ELF-1 (cell line): ENCODE results near the gene PKP1.

Experiments used
- DNase-seq: peaks from one replicate; pipeline ENCODE4 v3.0.0-alpha.2; 2016; ENCODE audit warnings: low read depth, low spot score

PKP1 gene

DNA sequence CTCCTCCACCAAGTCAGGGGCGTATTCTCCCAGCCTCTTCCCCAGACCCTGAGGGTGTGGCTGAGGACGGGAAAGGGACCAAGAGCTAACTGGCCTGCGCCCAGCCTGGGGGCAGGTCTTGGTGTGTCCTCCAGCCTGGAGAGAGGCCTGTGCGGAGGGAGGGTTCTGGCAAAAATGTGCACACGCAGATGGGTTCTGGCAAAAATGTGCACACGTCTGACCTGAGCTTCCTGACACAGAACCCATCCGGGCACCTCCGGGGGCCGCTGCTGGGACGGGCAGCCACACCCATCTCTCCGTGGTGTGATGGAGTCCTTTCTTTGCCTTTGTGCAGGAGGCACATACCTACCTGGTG is 23.1 kb upstream of the PKP1 start:
- no peak for DNase-seq

DNA sequence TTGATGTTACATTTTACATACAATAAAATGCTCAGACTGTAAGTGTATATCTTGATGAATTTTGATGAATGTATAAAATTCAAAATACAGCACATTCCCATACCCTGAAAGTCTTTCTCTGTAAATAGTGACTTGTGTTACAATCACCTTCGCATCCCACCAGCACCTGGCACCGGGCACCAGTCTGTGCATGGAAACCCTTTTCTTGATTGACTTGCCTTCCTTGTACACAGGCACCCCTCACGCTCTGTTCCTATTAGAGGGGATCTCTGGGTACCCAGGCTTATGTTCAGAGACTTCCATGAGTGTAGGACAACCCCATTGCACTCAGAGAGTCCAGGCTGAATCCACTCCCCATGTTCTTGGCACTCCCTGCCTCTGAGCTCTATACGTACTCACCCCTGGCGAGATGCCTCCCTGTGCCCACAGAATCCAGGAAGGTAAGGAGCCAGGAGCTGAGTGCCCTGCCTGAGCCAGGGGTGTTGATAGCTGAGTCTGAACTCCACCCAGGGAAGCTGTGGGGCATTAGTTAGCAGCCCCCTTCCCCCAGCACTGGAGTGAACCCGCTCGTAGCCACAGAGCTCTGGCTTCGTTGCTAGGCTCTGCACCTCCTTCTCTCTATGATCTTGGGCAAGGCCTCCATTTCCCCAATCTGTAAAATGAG is 22.5 kb upstream of the PKP1 start:
- no peak for DNase-seq

DNA sequence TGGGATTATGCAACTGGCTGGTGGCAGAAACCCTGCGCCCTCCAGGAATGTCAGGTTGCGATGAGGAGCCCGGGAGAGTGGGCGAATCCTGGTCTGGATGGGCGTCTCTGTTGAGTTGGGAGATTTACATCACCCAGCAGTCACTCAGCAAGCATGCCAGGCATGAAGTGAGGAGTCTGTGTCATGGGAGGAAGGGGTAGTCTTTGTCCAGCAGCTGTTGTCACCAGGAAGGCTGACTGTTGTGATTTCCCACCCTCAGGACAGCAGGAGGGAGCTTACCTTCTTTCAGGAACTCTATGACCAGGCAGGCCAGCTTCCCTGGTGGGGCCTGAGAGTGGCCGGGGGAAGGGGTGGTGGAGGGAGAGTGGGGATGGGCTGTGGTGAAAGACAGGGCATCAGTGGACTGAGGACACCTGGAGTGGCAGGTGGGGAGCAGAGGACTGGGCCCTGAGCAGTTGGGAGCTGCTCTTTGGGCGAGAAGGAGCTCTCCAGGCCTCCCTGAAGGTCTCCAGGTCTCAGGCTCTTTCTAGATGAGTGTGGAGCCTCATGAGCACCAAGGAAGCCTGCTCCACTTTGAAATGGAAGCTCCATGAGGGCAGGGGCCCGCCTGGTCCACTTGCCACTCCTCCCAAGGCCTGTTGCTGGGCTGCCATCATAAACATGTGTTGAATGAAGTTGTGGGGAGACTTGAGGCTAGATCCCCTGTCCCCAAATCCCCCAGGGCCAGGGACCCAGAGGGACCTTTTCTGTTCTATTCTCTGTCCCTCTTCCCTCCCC is 21.3 kb upstream of the PKP1 start:
- DNase-seq: no peak

DNA sequence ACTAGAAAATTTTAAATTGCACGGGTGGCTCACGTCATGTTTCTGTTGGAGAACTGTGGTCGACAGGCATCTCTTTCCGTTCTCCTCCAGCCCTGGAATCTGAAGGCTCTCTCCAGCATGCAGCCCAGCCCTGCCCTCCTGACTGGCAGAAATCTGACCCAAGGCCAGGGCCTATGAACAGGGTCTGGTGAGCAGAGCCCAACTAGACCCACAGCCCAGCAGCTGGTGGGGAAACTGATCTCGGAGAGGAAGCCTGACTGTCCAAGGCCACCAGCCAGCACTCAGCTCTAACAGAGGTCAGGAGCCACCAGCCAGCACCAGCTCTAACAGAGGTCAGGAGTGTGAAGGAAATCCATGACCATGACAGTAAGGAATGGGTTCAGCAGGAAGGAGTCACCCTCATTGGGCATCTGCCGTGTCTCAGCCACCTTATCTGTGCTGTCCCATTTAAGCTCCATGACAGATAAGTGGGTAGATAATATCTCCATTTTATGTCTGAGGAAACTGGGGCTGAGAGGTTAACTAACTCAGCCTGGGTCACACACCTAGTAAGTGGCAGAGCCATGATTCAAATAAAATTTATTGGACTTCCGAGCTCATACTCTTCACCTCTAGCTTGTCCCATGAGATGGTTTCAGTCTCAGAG is 20.2 kb upstream of the PKP1 start:
- DNase-seq: no peak

DNA sequence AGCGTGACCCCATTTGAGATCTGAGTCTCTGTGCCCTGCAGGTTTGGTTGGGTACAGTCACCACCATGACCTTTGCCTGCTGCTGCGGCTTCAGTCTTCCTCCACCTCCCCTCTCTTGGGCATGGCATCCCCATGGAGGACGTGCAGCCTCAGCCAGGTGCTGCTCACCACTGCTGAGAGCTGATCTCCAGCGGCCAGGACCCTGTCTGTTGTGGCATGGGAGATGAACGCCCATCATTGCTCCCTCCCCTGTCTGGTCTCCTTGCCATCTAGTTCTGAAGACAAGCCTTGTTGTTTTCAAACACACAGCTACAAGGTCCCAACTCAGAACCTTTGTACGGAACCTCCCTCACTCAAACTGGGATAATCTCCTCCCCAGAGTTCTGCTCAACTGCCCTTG is 19.2 kb upstream of the PKP1 start:
- DNase-seq: no peak

DNA sequence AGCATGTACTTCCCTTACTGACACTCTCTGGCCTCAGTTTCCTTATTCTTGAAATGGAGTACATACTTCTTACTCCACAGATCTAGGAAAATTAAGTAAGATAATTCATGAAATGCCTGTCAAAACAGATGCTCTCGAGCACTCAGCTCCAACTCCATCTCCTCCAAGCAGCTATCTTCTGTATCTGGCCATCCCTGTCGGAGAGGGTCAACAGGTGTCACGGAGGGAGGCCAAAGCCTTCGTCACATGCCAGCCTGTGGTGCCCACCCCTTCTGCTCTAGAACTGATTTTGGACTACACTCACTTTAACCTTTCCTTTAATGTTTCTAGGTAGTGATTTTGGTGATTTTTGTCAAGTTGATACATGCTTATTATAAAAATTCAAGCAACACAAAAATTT is 18.8 kb upstream of the PKP1 start:
- no peak for DNase-seq

DNA sequence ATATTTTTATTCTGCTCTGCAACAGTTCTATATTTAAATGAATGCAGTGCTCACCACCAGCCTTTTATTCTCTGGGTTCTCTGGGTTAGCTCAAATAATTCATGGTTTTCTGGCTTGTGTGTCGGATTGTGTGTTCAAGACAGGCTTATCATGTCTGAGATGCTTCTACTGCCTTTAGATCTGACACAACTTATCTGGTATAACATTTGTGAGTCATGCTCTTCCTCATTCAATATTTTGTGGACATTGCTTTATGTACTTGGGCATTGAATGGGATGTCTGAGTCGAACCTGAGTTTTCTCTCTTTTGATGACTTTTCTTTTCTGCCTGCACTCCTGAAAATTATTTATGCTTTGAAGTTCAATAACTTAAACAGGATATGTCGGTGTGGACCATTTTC is 17.6 kb upstream of the PKP1 start:
- no peak for DNase-seq

DNA sequence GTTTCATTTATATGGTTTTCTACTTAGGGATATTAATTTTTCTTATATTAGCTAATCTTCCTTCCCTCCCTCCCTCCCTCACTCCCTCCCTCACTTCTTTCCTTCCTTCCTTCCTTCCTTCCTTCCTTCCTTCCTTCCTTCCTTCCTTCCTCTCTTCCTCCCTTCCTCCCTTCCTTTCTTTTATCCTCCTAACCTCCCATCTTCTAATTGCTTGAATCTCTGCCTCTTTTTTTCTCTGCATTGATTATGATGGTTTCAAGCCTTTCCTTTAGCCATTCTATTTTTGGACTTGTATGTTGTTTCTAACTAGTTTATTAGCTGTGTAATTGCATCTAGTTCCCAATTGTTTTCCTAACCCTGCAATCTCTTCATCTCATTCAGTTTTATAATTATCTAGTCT is 17.0 kb upstream of the PKP1 start:
- no peak for DNase-seq

DNA sequence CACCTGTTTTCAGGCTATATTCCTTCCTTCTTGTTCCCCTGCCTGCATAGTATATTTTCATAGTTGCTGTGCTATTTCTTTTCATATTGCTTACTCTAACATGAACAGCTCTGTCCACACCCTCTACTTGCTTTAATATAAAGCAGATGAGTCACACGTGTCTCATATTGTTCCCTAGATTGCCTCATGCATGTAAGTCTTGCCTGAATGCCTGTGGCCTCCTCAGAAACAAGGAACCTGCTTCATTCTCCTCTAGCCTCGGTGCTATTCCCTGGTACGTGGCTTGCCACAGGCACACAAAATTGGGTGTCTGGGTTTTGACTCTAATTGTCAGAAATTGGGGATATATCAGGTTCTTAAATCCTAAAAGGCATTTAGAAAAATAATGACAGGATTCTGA is 16.5 kb upstream of the PKP1 start:
- DNase-seq: no peak

DNA sequence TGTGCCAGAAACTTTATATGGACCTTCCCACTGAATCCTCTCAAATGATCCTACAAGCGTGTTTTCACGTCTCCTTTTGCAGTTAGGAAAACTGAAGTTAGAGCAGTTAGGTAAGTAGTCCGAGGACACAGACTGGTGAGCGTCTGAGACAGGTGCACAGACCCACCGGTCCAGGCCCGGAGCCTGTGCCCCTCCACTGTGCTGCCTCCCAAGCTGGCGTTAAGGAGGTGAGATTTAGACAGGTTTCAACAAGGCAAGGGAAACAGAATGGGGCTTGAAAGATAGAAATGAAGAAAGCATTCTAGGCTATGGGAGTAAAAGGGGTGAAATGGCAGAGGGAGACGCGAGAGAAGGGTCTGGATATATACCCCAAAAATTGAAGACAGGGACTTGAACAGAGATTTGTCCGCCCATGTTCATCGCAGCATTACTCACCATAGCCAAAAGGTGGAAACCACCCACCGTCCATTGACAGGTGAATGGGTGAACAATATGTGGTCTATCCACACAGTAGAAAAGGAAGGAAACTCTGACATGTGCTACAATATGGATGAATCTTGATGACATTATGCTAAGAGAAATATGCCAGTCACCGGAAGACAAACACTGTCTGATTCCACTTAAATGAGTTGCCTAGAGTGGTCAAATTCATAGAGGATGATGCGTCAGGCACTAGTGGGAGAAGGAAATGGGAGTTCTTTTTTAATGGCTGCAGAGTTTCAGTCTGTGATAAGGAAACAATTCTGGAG is 15.7 kb upstream of the PKP1 start:
- DNase-seq: no peak

DNA sequence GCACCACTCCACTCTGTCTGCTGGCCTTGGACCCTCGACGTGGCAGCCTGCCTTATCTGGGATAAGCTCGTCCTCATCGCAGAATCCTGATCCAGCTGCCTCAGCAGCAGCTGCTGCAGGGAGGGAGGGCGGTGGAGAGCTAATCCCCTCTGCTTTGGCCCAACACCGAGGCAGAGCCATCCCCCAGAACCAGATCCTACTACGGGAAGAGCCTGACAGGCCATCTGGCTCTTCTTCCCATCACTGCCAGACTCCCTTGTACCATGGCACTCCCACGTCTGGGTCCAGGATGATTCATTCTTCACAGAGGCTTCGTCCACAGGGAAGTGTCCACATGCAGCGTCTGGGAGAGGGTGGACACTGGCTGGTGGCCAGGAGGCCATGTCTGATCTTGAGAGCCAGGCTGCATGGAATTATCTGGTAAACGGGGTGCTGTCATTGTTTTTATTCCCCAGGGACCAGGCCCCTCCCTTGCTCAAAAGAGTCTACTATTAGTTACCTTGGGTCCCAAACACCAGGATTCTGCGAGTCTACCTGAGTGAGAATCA is 14.6 kb upstream of the PKP1 start:
- DNase-seq: peak; percentile 82

DNA sequence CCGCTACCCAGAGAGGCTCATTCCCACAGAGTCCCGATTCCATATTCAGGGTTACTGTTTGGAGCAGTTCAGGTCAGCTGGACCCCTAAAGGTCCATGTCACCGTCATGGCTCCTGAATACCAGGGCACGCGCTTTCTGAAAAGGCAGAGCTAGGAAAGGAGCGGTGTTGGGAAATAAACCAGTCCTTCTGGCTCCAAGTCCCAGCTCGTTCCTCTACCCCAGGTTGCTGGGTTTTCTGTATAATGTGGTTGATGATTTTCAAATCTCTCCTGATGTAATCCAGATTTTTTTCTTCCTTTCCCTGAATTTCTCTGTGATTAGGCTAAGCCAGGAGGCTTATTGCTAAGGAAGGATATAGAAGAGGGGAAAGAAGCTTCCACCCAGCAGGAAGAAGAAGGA is 14.0 kb upstream of the PKP1 start:
- DNase-seq: no peak

DNA sequence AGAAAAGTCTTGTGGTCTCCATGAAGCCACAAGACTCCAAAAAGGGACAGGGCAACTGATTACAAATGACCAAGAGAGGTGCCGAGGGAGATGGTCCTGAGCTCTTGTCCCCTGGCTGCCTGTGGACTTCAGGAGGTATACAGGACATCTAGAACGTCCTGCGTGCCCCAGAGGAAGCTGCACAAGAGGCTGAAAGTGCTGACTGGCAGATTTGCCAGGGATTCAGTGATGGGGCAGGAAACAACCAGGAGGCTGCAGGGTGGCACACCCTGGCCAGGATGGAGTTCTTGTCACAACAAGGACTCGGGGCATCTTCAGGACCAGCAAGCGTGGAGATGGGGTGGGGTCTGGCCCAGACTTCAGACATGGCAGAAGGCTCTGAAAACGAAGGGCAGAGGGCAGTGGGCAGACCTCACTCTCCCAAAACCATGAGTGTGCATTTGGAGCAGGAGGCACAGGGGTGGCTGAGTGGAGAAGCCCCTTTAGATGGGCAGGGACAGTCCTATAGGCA is 13.4 kb upstream of the PKP1 start:
- no peak for DNase-seq

DNA sequence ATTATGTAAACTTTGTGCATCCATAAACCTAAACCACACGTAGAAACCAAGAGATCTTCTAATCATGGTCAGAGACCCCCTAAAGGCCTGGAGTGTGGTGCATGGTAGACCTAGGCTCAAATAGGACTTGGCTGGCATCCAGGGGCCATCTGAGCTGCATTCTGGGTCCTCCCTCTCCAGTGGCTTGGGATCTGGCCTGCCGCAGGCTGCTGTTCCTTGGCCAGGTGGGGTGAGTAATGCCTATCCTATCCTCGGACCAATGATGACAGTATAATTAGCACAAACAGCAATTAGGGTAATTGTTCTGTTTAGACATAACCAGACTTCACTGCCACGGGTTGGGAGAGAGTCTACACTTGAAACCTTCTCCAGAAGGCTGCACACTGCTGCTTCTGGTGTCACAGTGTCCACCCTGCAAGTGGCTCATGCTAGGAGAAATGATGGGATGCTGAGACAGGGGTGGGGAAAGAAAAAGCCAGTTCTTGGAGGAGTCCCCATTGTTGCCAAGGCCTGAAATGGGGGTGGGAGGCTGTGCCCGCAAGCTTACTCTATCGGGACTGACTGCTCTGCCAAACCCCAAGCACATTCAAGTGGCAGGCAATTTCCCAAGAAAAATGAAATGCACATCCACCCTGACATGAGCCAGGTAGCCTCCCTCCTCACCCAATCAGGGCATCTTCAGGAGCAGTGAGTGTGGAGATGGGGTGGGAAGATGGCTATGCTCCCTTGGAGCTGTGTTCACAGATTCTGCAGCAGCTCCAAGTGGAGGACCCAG is 12.5 kb upstream of the PKP1 start:
- no peak for DNase-seq

DNA sequence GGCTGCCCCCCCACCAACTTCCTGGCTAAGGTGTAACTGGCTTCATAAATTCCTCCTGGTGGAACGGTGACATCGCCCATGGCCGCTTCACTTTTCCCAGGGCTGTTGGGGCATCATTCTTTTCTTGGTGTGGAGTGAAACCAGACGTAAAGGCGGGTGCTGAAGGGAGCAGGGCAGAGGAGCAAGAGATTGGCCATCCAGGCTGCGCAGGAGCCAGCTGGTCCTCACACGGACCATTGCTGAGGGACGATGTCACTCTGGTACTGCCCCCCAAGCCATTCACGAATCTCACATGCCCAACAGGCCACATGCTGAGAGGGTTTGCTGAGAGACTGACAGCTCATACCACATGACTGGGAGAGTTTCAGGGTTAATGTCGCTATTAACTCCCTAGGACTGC is 10.5 kb upstream of the PKP1 start:
- peak; percentile 34 for DNase-seq

DNA sequence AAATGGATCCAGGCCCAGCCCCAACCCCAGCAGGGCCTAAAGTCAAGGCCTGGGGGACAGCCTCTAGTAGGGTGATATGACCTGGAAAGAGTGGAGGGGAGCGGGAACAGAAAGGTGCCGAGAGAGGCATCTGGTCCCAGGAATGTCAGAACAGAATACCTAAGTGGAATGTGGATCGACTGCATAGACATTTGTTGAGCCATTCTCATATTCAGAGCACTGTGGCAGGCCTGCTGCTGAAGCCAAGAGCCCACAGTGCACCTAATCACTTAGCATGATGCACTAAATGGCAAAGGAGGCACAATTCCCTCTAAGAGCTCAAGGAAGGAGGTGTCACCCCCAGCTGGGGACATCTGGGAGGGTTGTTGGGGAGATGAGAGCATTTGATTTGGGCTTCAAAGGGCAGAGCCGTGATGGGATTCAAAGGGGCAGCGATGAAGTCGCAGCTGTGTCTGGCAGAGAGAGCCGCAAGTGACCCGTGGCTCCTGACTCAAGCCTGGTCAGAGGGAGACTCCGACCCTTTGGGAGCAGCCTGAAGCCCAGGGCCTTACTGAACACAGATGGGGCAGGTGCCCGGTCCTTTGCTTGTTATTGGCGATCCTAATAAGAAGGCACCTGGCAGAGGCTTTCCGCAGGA is 8.6 kb upstream of the PKP1 start:
- no peak for DNase-seq

DNA sequence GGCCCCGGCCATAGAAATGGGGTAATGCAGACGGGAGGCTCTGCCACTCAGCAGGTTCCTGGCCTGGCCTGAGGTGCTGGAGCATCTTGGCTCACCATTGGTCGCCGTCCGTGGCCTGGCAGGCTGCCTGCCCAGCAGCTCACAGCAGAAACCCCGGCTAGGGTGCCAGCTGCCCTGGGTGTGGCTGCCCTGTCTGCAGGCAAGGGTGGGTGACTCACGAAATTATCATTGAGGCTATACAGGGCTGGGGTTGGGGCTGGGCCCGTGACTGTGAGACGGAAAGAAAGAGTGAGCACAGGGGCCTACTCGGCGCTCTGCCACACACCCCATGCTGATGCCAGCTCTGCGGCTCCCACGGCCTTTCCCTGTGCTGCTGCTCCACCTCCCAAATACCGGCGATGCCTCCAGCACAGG is 8.0 kb upstream of the PKP1 start:
- no peak for DNase-seq

DNA sequence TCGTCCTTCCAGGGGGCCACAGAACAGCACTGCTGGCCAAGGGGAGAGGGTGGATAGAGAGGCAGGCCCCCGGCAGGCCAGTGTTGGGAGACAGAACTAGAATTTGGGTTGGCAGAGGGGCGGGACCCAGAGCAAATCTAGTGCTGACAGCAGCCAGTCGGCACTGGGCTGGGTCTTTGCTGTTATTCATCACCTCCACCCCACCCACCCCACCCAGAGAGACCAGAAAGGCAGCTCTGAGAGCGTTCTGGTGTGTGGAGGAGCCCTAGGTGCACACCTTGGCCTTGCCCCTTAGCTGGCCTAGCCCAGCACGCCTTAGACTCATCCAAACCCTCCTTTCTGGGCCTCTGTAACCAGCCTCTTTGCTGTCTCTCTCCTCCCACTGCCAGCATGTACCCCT is 6.4 kb upstream of the PKP1 start:
- no peak for DNase-seq

DNA sequence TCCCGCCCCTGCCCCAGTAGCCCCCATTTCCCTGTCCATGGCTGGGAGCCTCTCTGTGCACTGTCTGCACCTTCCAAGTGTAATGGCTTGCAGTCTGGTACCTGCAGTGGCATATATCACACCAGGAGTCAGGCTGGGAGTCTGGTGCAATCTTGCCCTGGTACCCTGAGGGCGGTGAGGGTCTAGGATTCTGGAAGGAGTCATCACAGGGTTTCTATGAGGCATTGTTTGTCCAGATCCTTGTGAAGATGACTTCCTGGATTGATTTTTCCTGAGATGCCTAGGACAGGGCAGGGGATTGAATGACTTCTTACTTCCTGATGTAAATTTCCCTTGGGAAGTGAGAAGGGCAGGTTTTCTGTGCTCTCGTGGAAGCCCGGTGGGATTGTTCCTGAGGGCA is 5.9 kb upstream of the PKP1 start:
- DNase-seq: no peak

DNA sequence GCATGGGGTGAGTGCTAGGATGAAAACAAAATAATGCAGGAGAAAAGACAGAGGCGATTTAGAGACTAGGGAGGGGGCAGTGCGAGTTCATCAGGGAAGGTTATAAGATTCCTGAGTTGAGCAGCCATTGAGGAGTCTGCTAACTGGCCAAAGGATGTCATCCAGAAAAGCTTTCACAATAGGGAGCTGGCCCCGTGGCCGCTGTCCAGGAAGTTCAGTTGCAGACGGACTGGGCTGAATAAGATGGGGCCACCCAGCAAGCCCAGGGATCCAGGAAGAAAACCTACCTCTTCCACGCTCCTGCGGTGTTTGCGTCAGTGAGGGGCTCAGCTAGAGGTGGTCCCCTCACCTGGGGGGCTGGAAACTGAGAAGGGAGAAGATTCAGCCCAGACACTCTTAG is 4.0 kb upstream of the PKP1 start:
- DNase-seq: no peak

DNA sequence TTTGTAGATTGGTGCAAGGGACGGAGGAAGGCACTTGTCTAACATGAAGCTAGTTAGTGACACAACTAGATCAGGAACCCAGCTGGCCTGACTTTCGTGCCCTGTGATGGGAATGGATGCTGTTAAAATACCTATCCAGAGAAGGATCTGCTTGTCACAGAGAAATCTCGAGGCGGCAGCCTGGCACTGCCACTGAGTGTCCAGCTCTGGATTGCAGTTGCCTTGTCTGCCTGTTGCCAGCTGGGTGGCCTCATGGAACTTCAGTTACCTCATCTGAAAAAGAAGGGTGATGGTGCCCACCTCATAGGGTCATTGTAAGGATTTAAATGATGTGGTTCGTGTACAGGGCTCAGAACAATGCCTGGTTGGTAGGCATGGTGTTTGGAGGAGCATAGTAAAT is 2.4 kb upstream of the PKP1 start:
- no peak for DNase-seq
